IMR-90 (cell line): ENCODE results near the gene AKAP6. TPM values are rescaled to one million over a fixed set of nuclear protein-coding genes. Genes with fewer than 3 reads are reported as not detected.

Experiments used
- ATAC-seq: fragments of 200-7000 bp; cut with Tn5 transposase; 2 replicates; pipeline ENCODE4 v1.9.1; 2020; ENCODE audit warnings: low read depth, mild to moderate bottlenecking, moderate library complexity
- BruUV-seq: library from RNA; stranded (reverse); fragments of 400-500 nt; replicated peaks from 2 replicates; lab custom pipeline; 2021; lab: Mats Ljungman, UMichigan
- CTCF ChIA-PET: fragments of 300-600 bp; formaldehyde crosslinking; extraction: SDS; loops from one replicate; lab custom pipeline; 2021; ENCODE audit warnings: antibody characterized with exemption; lab: Yijun Ruan, JAX
- POLR2A ChIA-PET: fragments of 300-600 bp; sonication (Branson Sonifier 250); formaldehyde crosslinking; loops from one replicate; lab custom pipeline; 2022; ENCODE audit warnings: antibody characterized with exemption; ENCODE audit not compliant: unreplicated experiment; lab: Charles Lee
- DNase-seq: peaks from one replicate; pipeline ENCODE4 v3.0.0; 2013
- H2AFZ ChIP-seq: replicated peaks from 2 replicates; pipeline ENCODE3; 2013; ENCODE audit warnings: low read length, mild to moderate bottlenecking; ENCODE audit not compliant: poor library complexity
- H2AK5ac ChIP-seq: 2 replicates; pipeline ENCODE4 v1.6.1; 2013; ENCODE audit warnings: low read depth, low read length, inconsistent platforms
- H2AK9ac ChIP-seq: replicated peaks from 2 replicates; pipeline ENCODE3; 2013; ENCODE audit warnings: mild to moderate bottlenecking, low read depth, low read length, moderate library complexity; ENCODE audit not compliant: poor library complexity
- H2BK120ac ChIP-seq: 2 replicates; pipeline ENCODE4 v1.6.1; 2013; ENCODE audit warnings: low read depth, low read length, inconsistent platforms
- H2BK15ac ChIP-seq: 3 replicates; pipeline ENCODE4 v1.6.1; 2013; ENCODE audit warnings: low read depth, low read length, inconsistent platforms
- H2BK20ac ChIP-seq: 2 replicates; pipeline ENCODE4 v1.6.1; 2013; ENCODE audit warnings: low read depth, mild to moderate bottlenecking, inconsistent platforms, low read length, moderate library complexity
- H2BK5ac ChIP-seq: 2 replicates; pipeline ENCODE4 v1.6.1; 2013; ENCODE audit warnings: mild to moderate bottlenecking, low read depth, low read length, inconsistent platforms; ENCODE audit not compliant: poor library complexity, severe bottlenecking
- H3K14ac ChIP-seq: replicated peaks from 2 replicates; pipeline ENCODE4 v1.6.1; 2013; ENCODE audit warnings: low read depth, low read length, inconsistent platforms
- H3K18ac ChIP-seq: 2 replicates; pipeline ENCODE4 v1.6.1; 2013; ENCODE audit warnings: low read depth, low read length, control low read depth
- H3K23ac ChIP-seq: 2 replicates; pipeline ENCODE4 v1.6.1; 2013; ENCODE audit warnings: low read depth, low read length, inconsistent platforms
- H3K27ac ChIP-seq: 2 replicates; pipeline ENCODE4 v1.5.1; 2013; ENCODE audit warnings: mild to moderate bottlenecking, control low read depth, low read length; ENCODE audit not compliant: insufficient read depth
- H3K27me3 ChIP-seq: 2 replicates; pipeline ENCODE4 v1.6.1; 2013; ENCODE audit warnings: low read length; ENCODE audit not compliant: control insufficient read depth, insufficient read depth
- H3K36me3 ChIP-seq: 2 replicates; pipeline ENCODE4 v1.6.1; 2013; ENCODE audit warnings: low read length, mixed read lengths; ENCODE audit not compliant: control insufficient read depth, insufficient read depth
- H3K4ac ChIP-seq: 2 replicates; pipeline ENCODE4 v1.6.1; 2013; ENCODE audit warnings: low read depth, low read length, inconsistent platforms
- H3K4me1 ChIP-seq: 2 replicates; pipeline ENCODE4 v1.6.1; 2013; ENCODE audit warnings: low read length, mixed read lengths; ENCODE audit not compliant: control insufficient read depth, insufficient read depth
- H3K4me2 ChIP-seq: 2 replicates; pipeline ENCODE4 v1.6.1; 2013; ENCODE audit warnings: low read depth, mild to moderate bottlenecking, control low read depth, low read length, moderate library complexity
- H3K4me3 ChIP-seq: 2 replicates; pipeline ENCODE4 v1.5.1; 2013; ENCODE audit warnings: low read depth, mild to moderate bottlenecking, control low read depth, low read length, moderate library complexity; ENCODE audit not compliant: insufficient read depth
- H3K56ac ChIP-seq: 2 replicates; pipeline ENCODE4 v1.6.1; 2013; ENCODE audit warnings: low read length, inconsistent platforms; ENCODE audit not compliant: insufficient read depth; ENCODE audit errors: extremely low read depth
- H3K79me1 ChIP-seq, 2 experiments: 2 replicates each; pipeline ENCODE4 v1.6.1; 2013; ENCODE audit warnings: low read length in 2 of 2, inconsistent platforms in 1 of 2, low read depth in 1 of 2
- H3K9ac ChIP-seq: 2 replicates; pipeline ENCODE4 v1.6.1; 2013; ENCODE audit warnings: low read depth, low read length, control low read depth
- H3K9me1 ChIP-seq: 2 replicates; pipeline ENCODE4 v1.6.1; 2013; ENCODE audit warnings: low read length, inconsistent platforms; ENCODE audit not compliant: insufficient read depth
- H3K9me3 ChIP-seq: 2 replicates; pipeline ENCODE4 v1.6.1; 2013; ENCODE audit warnings: low read length; ENCODE audit not compliant: control insufficient read depth, insufficient read depth
- H4K20me1 ChIP-seq: 2 replicates; pipeline ENCODE4 v1.6.1; 2013; ENCODE audit warnings: low read length, inconsistent platforms; ENCODE audit not compliant: insufficient read depth
- H4K5ac ChIP-seq: 2 replicates; pipeline ENCODE4 v1.6.1; 2013; ENCODE audit warnings: mild to moderate bottlenecking, low read depth, low read length, control low read depth
- H4K8ac ChIP-seq, 2 experiments: 2 replicates each; pipeline ENCODE4 v1.6.1; 2013; ENCODE audit warnings: low read depth in 2 of 2, low read length in 2 of 2, control low read depth in 1 of 2, inconsistent platforms in 1 of 2
- H4K91ac ChIP-seq: 2 replicates; pipeline ENCODE4 v1.6.1; 2013; ENCODE audit warnings: low read depth, low read length, inconsistent platforms; ENCODE audit not compliant: insufficient read depth
- FOS ChIP-seq: fragments of 150-350 bp; IDR thresholded peaks from 2 replicates; pipeline ENCODE4 v1.6.1; 2016; ENCODE audit warnings: low read depth, low read length
- MAFK ChIP-seq: IDR thresholded peaks from 2 replicates; pipeline ENCODE4 v1.6.1; 2012; ENCODE audit warnings: low read depth, low read length, improper control_type of control experiment
- NFE2L2 ChIP-seq: fragments of 150-350 bp; IDR thresholded peaks from 2 replicates; pipeline ENCODE4 v1.6.1; 2016; ENCODE audit warnings: low read depth, mild to moderate bottlenecking, low read length
- USF2 ChIP-seq: fragments of 150-350 bp; IDR thresholded peaks from 2 replicates; pipeline ENCODE4 v1.6.1; 2017; ENCODE audit warnings: mild to moderate bottlenecking, antibody characterized with exemption, low read length, low read depth
- WGBS, 2 experiments: methylation state at CpG; one replicate each; pipeline versions ENCODE4 v1.1.5 to v1.1.7; 2013; ENCODE audit warnings: missing lambda C conversion rate in 2 of 2; ENCODE audit not compliant: insufficient read length in 1 of 2; ENCODE audit errors: extremely low coverage in 2 of 2; 5-methylcytosine and 5-hydroxymethylcytosine counted together
- dilution Hi-C: fragments of 300-500 bp; cut with HindIII; formaldehyde crosslinking; loops from one replicate; pipeline ENCODE4 v1.14.3; 2018; ENCODE audit warnings: low sequenced_read_pairs; ENCODE audit not compliant: unreplicated experiment
- in situ Hi-C: fragments of 300-500 bp; cut with MboI; formaldehyde crosslinking; loops from 3 replicates; pipeline ENCODE4 v1.14.3; 2019; ENCODE audit warnings: low sequenced_read_pairs, inconsistent platforms, mixed read lengths
- intact Hi-C: fragments of 100-400 bp; cut with micrococcal nuclease; formaldehyde crosslinking; loops from 2 replicates; pipeline ENCODE4 v1.10.0; 2022
- polyA plus RNA-seq, 3 experiments: library from polyadenylated mRNA; depleted of rRNA; stranded (reverse); fragments of >200 nt; gene quantifications; 2 replicates each; pipeline ENCODE4 v1.2.3, GENCODE V29; 2012; ENCODE audit warnings: low replicate concordance in 1 of 3
- total RNA-seq: library from RNA; depleted of rRNA; stranded (reverse); fragments of >200 nt; gene quantifications from 2 replicates; pipeline ENCODE4 v1.2.3, GENCODE V29; 2012

The AKAP6 gene
- total and polyA plus RNA-seq, 2 of the 4 experiments (the other 2 are of a cell fraction): 0.22 to 1.6 TPM

DNA sequence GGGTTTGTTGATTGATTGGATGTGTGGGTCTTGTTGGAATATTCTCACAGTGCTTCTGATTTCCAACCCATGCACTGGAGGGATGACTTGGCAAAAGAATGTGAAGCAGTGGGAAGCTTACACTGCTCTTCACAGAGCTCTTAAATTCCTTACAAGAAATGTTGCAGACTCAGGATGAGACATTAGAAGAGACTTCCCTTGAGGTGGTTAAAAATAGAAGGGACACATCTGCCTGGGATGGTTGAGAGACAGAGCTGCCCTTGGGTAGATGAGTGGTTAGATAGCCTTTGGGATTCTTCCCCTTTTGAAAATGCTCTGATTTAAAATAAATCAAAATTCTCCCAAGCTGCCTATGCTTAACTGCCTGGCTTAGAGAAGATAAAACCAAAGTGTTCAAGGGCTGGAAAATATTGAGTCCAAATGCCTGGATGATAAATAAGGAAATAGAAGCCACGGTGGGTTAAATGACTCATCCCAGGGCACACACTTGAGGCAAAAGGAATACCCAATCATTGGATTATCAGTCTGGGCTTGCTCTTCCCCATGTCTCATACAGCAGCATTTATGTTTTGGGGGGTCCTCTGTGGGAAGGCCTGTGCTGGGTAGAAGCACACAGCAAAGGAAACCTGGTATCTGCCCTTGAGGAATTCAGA is 264.3 kb downstream of the AKAP6 start:
- Histone ChIP-seq H3K9me1 (peaks cover 14% of the 10 kb centered on the region), H2AK9ac (no peak overlapping the region), H3K79me1 (no peaks in the 10 kb centered on the region), H2BK120ac (peak overlapping the region; percentile 86), H3K4me2 (no peak overlapping the region; the same call in 1 of the 2 replicates), H4K5ac (no peak overlapping the region), H3K27me3 (no peaks in the 10 kb centered on the region), H3K18ac (no peak overlapping the region; the same call in 1 of the 2 replicates), H3K9ac (no peak overlapping the region), H2AK5ac (peak overlapping the region; percentile 49; the same call in 1 of the 2 replicates), H4K91ac (peak overlapping the region; percentile 29; the same call in 1 of the 2 replicates), H3K9me3 (no peaks in the 10 kb centered on the region), H3K4me1 (peaks cover 7% of the 10 kb centered on the region), H2BK20ac (peak overlapping the region; percentile 94), H3K4ac (peak overlapping the region; percentile 69), H3K4me3 (no peak overlapping the region), H2BK15ac (peak overlapping the region; percentile 66; the same call in 1 of the 3 replicates), H3K56ac (no peak overlapping the region), H3K27ac (no peak overlapping the region), H4K20me1 (no peaks in the 10 kb centered on the region; the same call in 1 of the 2 replicates), H3K14ac (peak overlapping the region; percentile 87), H4K8ac (peak overlapping the region in 1 of 2 experiments; percentile 54; a peak in 1 of 4 replicates), H3K36me3 (no peaks in the 10 kb centered on the region), H2BK5ac (peak overlapping the region; percentile 55), H2AFZ (no peak overlapping the region), H3K23ac (peak overlapping the region; percentile 77; the same call in 1 of the 2 replicates)
- ChIA-PET POLR2A (no interaction called here), CTCF (interaction anchor here (0.7 to 1.1 kb wide), 3 partner anchors 9 to 302 kb away, joined by 3 read pairs; no protein-coding TSS in a partner anchor)
- BruUV-seq: no TSS peak
- ATAC-seq: peak; percentile 73
- intact Hi-C loops: loop anchor here (10.0 kb wide), 1 partner anchor 301 kb away; no protein-coding TSS in a partner anchor
- in situ Hi-C loops: loop anchor here (25.0 kb wide), 1 partner anchor 844 kb away; no protein-coding TSS in a partner anchor
- dilution Hi-C loops: loop anchor here (25.0 kb wide), 1 partner anchor 1194 kb away; no protein-coding TSS in a partner anchor
- DNase-seq: peak; percentile 69
- no CpG with 5 or more reads among the region's 1 CpG for WGBS, 2 experiments
- TF ChIP-seq MAFK (peak; percentile 41; the same call in 1 of the 2 replicates), USF2 (no peak), NFE2L2 (peak; percentile 80), FOS (no peak)
